ENCODE data around the gene LAIR2.
"Not testable (repeated sequence)": the region's sequence is repeated elsewhere in the genome, so short reads cannot be mapped to it uniquely, and the experiment has no call there.

Gene LAIR2

GRCh38 chr19:54493967-54494585 lies 8.6 kb upstream of the LAIR2 start:
- no peak for DNase-seq (ENCODE audit: low spot score)
- no peak for FAIRE-seq

GRCh38 chr19:54495284-54495683 lies 7.3 kb upstream of the LAIR2 start:
- FAIRE-seq; DNase-seq (ENCODE audit: low spot score): not testable (repeated sequence)

- DNase-seq (ENCODE audit: low spot score); FAIRE-seq: not testable (repeated sequence)
Measured at GRCh38 chr19:54497747-54498450, 4.7 kb upstream of the LAIR2 start.

- not testable (repeated sequence) for FAIRE-seq; DNase-seq (ENCODE audit: low spot score)
Measured at GRCh38 chr19:54498451-54498772, 4.2 kb upstream of the LAIR2 start.

GRCh38 chr19:54505542-54505941 lies 2.9 kb downstream of the LAIR2 start:
- FAIRE-seq; DNase-seq (ENCODE audit: low spot score): not testable (repeated sequence)

GRCh38 chr19:54506079-54506478 lies 3.4 kb downstream of the LAIR2 start:
- no peak for DNase-seq (ENCODE audit: low spot score)
- FAIRE-seq, result no peak

- not testable (repeated sequence) for FAIRE-seq; DNase-seq (ENCODE audit: low spot score)
Measured at GRCh38 chr19:54507038-54507717, 4.5 kb downstream of the LAIR2 start.

GRCh38 chr19:54507824-54508223 lies 5.2 kb downstream of the LAIR2 start:
- FAIRE-seq (no peak), DNase-seq (ENCODE audit: low spot score) (no peak)

- FAIRE-seq; DNase-seq (ENCODE audit: low spot score): not testable (repeated sequence)
Measured at GRCh38 chr19:54508487-54508886, 5.9 kb downstream of the LAIR2 start.

GRCh38 chr19:54509200-54509940 lies 6.7 kb downstream of the LAIR2 start:
- FAIRE-seq; DNase-seq (ENCODE audit: low spot score): not testable (repeated sequence)

GRCh38 chr19:54515156-54515555 lies 12.5 kb downstream of the LAIR2 start:
- DNase-seq (ENCODE audit: low spot score), result no peak
- FAIRE-seq, result no peak

- no peak for FAIRE-seq
- DNase-seq (ENCODE audit: low spot score), result peak; percentile 13
Measured at GRCh38 chr19:54517483-54517882, 14.9 kb downstream of the LAIR2 start.

- no peak for DNase-seq (ENCODE audit: low spot score)
- no peak for FAIRE-seq
Measured at GRCh38 chr19:54518844-54519243, 16.2 kb downstream of the LAIR2 start.

- no peak for DNase-seq (ENCODE audit: low spot score)
- FAIRE-seq, result no peak
Measured at GRCh38 chr19:54521022-54521859, 18.6 kb downstream of the LAIR2 start.

GRCh38 chr19:54521860-54522513 lies 19.4 kb downstream of the LAIR2 start:
- DNase-seq (ENCODE audit: low spot score), result no peak
- FAIRE-seq, result no peak

GRCh38 chr19:54523403-54523802 lies 20.8 kb downstream of the LAIR2 start:
- FAIRE-seq, result no peak

GRCh38 chr19:54525636-54526035 lies 23.0 kb downstream of the LAIR2 start:
- no peak for DNase-seq (ENCODE audit: low spot score)
- FAIRE-seq, result no peak

More at GRCh38 chr19:54523403-54523802, 20.8 kb downstream of the LAIR2 start:
- no peak for DNase-seq (ENCODE audit: low spot score)

- no peak for DNase-seq (ENCODE audit: low spot score)
- FAIRE-seq, result no peak
Measured at GRCh38 chr19:54526972-54527371, 24.3 kb downstream of the LAIR2 start.

- no peak for FAIRE-seq
- no peak for DNase-seq (ENCODE audit: low spot score)
Measured at GRCh38 chr19:54530866-54531265, 28.2 kb downstream of the LAIR2 start.

- FAIRE-seq, result no peak
- no peak for DNase-seq (ENCODE audit: low spot score)
Measured at GRCh38 chr19:54532528-54532927, 29.9 kb downstream of the LAIR2 start.

Data from RCC 7860 (cell line).